ENCODE measurements around the gene UBE2L6. TPM values are rescaled to one million over a fixed set of nuclear protein-coding genes. Genes with fewer than 3 reads are reported as not detected.

The UBE2L6 gene
- total RNA-seq, 1 donor from 2014 or later = 53.5 TPM

DNA sequence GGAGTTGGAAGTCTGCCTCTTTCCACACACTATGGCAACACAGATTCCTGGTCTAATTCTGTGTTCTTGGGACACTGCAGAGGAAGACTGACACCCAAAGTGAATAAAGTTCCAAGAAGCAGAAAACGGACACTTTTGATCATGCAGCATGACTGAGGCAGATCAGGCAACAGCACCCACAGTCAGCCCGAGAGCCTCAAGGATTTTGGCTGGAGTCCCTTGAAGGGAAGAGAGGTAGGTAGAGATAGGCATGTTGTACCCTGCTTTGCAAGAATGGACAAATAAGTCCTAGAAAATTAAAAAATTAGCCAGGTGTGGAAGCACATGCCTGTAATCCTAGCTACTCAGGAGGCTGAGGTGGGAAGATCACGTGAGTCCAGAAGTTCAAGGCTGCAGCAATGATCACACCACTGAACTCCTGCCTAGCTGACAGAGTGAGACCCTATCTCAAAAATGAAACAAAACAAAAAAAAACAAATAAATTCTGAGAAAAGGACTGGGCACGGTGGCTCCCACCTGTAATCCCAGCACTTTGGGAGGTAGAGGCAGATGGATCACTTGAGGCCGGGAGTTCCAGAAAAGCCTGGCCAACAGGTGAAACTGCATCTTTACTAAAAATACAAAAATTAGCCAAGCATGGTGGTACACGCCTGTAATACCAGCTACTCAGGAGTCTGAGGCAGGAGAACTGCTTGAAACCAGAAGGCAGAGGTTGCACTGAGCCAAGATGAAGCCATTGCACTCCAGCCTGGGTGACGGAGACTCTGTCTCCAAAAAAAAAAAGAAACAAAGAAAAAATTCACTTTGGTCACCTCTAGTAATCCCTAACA lies 58.9 kb downstream of the UBE2L6 start:
- DNase-seq (ENCODE audit: low spot score) (no peak), ATAC-seq (no peak)
- intact Hi-C loops (cut with DNase I) = no loop called here

DNA sequence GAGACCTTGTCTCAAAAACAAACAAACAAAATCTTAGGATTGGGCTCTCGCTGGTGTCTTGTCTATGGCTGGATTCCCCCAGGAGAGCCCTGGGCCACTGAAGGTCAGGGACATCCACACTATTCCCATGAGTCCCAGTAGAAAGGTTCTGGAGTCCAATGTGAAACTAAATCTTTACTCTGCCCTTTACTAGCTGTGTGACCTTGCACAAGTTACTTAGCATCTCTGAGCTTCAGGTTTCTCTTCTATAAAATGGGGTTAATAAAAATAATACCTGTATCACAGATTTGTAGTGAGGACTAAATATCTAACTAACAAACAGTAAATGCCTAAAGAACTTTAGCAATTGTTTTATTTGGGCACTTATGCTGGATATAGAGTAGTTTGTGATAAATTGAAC lies 61.0 kb downstream of the UBE2L6 start:
- ATAC-seq = no peak
- no peak for DNase-seq (ENCODE audit: low spot score)
- intact Hi-C loops (cut with DNase I) = no loop called here

DNA sequence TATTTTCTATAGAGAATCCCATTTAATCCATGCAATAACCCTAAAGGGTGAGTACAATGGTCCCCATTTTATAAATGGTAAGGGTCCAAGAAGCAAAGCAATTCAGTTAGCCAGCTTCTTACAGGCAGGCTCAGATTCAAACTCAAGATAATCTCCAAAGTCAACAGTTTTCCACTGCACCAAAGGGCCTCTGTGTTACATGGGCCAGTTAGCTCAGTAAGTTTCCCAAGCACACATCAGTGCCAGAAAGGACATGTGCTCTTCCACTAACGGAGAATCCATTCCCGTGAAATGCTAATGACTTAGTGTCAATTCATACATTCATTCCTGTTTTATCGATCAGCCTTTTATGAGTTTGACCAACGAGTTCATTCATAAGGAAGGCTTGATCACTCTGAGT lies 63.0 kb downstream of the UBE2L6 start:
- no peak for DNase-seq (ENCODE audit: low spot score)
- no peak for ATAC-seq
- intact Hi-C loops (cut with DNase I) = no loop called here

DNA sequence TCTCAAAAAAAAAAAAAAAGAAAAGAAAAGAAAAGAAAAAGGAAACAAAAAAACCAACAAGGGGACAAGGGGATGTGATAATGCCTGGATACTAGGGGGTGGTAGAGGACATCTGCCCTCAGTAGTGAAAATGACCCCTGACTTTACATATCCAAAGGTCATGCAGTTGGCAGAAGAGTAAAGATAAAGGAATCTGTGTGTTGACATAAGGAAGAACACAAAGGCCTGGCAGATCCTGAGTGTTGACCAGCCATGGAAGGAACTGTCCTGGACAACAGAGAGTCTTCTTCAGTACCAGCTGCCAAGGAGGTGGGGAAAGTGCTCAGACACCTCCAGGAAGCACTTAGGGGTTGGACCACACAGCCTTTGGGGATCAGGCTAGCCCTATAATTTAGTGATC lies 64.6 kb downstream of the UBE2L6 start:
- ATAC-seq (no peak), DNase-seq (ENCODE audit: low spot score) (no peak)
- intact Hi-C loops (cut with DNase I) = no loop called here

DNA sequence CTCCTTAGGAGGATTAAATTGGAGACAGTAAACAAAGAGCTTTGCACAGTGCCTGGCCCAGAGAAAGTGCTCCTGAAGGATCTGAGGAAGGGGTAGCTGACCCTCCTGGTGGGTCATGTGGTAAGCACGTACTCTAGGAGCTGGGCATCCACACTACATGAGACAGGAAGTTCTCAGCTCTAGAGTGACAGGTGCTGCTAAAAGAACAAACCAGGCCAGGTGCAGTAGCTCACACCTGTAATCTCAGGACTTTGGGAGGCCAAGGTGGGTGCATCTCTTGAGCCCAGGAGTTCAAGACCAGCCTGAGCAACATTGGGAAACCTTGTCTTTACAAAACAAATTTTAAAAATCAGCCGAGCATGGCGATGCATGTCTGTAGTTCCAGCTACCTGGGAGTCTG lies 65.1 kb downstream of the UBE2L6 start:
- intact Hi-C loops (cut with DNase I) = no loop called here
- DNase-seq (ENCODE audit: low spot score) (no peak), ATAC-seq (no peak)

DNA sequence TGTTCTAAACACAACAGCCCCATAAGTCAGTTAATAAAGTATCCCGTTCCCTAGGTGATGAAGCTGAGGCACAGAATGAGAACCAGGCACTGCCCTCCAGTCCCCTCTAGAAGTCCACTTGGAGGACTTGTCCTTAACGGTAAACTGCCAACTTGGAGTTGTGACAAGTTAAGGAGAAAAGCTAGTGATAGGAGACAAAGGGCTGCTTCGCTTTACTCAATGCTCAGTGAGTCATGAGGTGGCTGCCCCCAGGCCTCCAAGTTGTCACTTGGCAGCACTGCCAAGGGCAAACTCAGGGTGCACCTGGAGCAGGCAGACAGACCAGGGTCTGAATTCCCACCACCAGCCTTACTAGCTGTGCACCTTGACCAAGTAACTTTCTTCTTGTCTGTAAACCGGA lies 65.5 kb downstream of the UBE2L6 start:
- intact Hi-C loops (cut with DNase I) = no loop called here
- no peak for ATAC-seq
- DNase-seq (ENCODE audit: low spot score) = no peak

Other genes with a start within 250 kb of the UBE2L6 start
- gene TNKS1BP1, start 242.7 kb downstream of the UBE2L6 start, total RNA-seq = 178 TPM
- gene SSRP1, start 231.8 kb downstream of the UBE2L6 start, total RNA-seq = 54.9 TPM
- not detected for gene P2RX3, start 229.3 kb downstream of the UBE2L6 start, total RNA-seq
- not detected for gene PRG3, start 186.5 kb downstream of the UBE2L6 start, total RNA-seq
- not detected for gene PRG2, start 177.0 kb downstream of the UBE2L6 start, total RNA-seq
- 75.4 TPM for gene SLC43A3, start 140.6 kb downstream of the UBE2L6 start, total RNA-seq
- gene RTN4RL2, start 107.1 kb downstream of the UBE2L6 start, total RNA-seq = 2.5 TPM
- gene SLC43A1, start 52.0 kb downstream of the UBE2L6 start, total RNA-seq = 14.8 TPM
- 42.0 TPM for gene TIMM10, start 36.9 kb downstream of the UBE2L6 start, total RNA-seq
- gene SMTNL1, start 30.1 kb downstream of the UBE2L6 start, total RNA-seq = not detected
- gene SERPING1, start 30.0 kb upstream of the UBE2L6 start, total RNA-seq = 701 TPM
- 2.1 TPM for gene YPEL4, start 82.2 kb upstream of the UBE2L6 start, total RNA-seq
- gene CLP1, start 90.1 kb upstream of the UBE2L6 start, total RNA-seq = 11.9 TPM
- gene ZDHHC5, start 100.4 kb upstream of the UBE2L6 start, total RNA-seq = 45.4 TPM
- gene MED19, start 144.5 kb upstream of the UBE2L6 start, total RNA-seq = 9.6 TPM
- 56.9 TPM for gene TMX2, start 144.9 kb upstream of the UBE2L6 start, total RNA-seq
- 77.5 TPM for gene SELENOH, start 173.8 kb upstream of the UBE2L6 start, total RNA-seq
- not detected for gene BTBD18, start 184.1 kb upstream of the UBE2L6 start, total RNA-seq
- 270 TPM for gene CTNND1, start 194.1 kb upstream of the UBE2L6 start, total RNA-seq